Measurements from ENCODE around the gene FILIP1. TPM values are rescaled to one million over a fixed set of nuclear protein-coding genes. Genes with fewer than 3 reads are reported as not detected.

The FILIP1 gene
- total RNA-seq, 4 donors from 2014 or later: 2.2 to 9.3 (median 5.1) TPM

- Histone ChIP-seq H3K36me3 (peaks cover 7 to 12% of the 10 kb centered on the region in 2 donors), H3K4me1 (peaks cover 0 to 7% of the 10 kb centered on the region in 2 donors), H3K27me3 (no peaks in the 10 kb centered on the region), H3K9me3 (no peaks in the 10 kb centered on the region), H3K27ac (no peak overlapping the region), H3K4me3 (replicated peaks in 1 of 3) (no peak overlapping the region)
- TF ChIP-seq CTCF (IDR thresholded peaks at IDR 0.05): no peak
- TF ChIP-seq POLR2A (IDR thresholded peaks at IDR 0.05): no peak
- intact Hi-C loops (cut with DNase I): no loop called here
- DNase-seq: no peak
- 97 to 100% methylated on average over 1 of the region's 1 CpG for WGBS, 2 donors
Observed at GRCh38 chr6:75257343-75258087, 236.1 kb downstream of the FILIP1 start.

GRCh38 chr6:75250552-75250951 lies 243.0 kb downstream of the FILIP1 start:
- intact Hi-C loops (cut with DNase I): no loop called here
- Histone ChIP-seq H3K27ac (no peak overlapping the region), H3K27me3 (no peaks in the 10 kb centered on the region), H3K4me3 (replicated peaks in 1 of 3) (no peak overlapping the region), H3K9me3 (no peaks in the 10 kb centered on the region), H3K36me3 (peaks cover 3 to 4% of the 10 kb centered on the region in 2 donors), H3K4me1 (no peaks in the 10 kb centered on the region)
- WGBS, 2 donors: 87 to 90% methylated on average over 2 of the region's 2 CpGs
- no peak for DNase-seq
- no peak for TF ChIP-seq CTCF (IDR thresholded peaks at IDR 0.05)

- no peak for DNase-seq
- no peak for TF ChIP-seq POLR2A (IDR thresholded peaks at IDR 0.05)
- no peak for TF ChIP-seq CTCF (IDR thresholded peaks at IDR 0.05)
- Histone ChIP-seq H3K27me3 (no peaks in the 10 kb centered on the region), H3K36me3 (peaks cover 0 to 3% of the 10 kb centered on the region in 2 donors), H3K9me3 (no peaks in the 10 kb centered on the region), H3K4me3 (replicated peaks in 1 of 3) (no peak overlapping the region), H3K4me1 (no peaks in the 10 kb centered on the region), H3K27ac (no peak overlapping the region)
- intact Hi-C loops (cut with DNase I): no loop called here
Observed at GRCh38 chr6:75249837-75250236, 243.8 kb downstream of the FILIP1 start.

GRCh38 chr6:75246386-75246785 lies 247.2 kb downstream of the FILIP1 start:
- no peak for TF ChIP-seq CTCF (IDR thresholded peaks at IDR 0.05)
- no peak for TF ChIP-seq POLR2A (IDR thresholded peaks at IDR 0.05)
- intact Hi-C loops (cut with DNase I): no loop called here
- Histone ChIP-seq H3K36me3 (no peaks in the 10 kb centered on the region), H3K4me3 (replicated peaks in 1 of 3) (no peak overlapping the region), H3K27me3 (no peaks in the 10 kb centered on the region), H3K4me1 (peaks cover 15 to 19% of the 10 kb centered on the region in 2 donors), H3K9me3 (no peaks in the 10 kb centered on the region), H3K27ac (no peak overlapping the region)
- no peak for DNase-seq
- 59 to 60% methylated on average over 2 of the region's 2 CpGs for WGBS, 2 donors

- DNase-seq: no peak
- H3K4me1 ChIP-seq: peaks cover 16 to 22% of the 10 kb centered on the region in 2 donors
- H3K27ac ChIP-seq: peak overlapping the region; percentile 80 to 91 (median 82)
- peak overlapping the region; percentile 68 to 91 (median 83) for H3K4me3 ChIP-seq (replicated peaks in 1 of 3)
- WGBS, 2 donors: 18 to 21% methylated on average over 15 of the region's 15 CpGs
- no peak for TF ChIP-seq POLR2A (IDR thresholded peaks at IDR 0.05)
- no peak for TF ChIP-seq CTCF (IDR thresholded peaks at IDR 0.05)
- H3K27me3 ChIP-seq: no peaks in the 10 kb centered on the region
- intact Hi-C loops (cut with DNase I): no loop called here
- no peaks in the 10 kb centered on the region for H3K9me3 ChIP-seq
- peaks cover 2 to 10% of the 10 kb centered on the region in 2 donors for H3K36me3 ChIP-seq
Observed at GRCh38 chr6:75244063-75244584, 249.5 kb downstream of the FILIP1 start.
